GM12872 (cell line): ENCODE results near the gene DHCR7.

Experiments used
- CTCF ChIP-seq: IDR thresholded peaks from 3 replicates; pipeline ENCODE4 v1.5.1; 2011; ENCODE audit warnings: low read depth, mild to moderate bottlenecking, low read length, moderate library complexity; ENCODE audit not compliant: insufficient read depth

Gene DHCR7

GRCh38 chr11:71410363-71410966, 37.7 kb downstream of the DHCR7 start:
- no peak for TF ChIP-seq CTCF

GRCh38 chr11:71408826-71409225, 39.4 kb downstream of the DHCR7 start:
- no peak for TF ChIP-seq CTCF

- no peak for TF ChIP-seq CTCF
Measured at GRCh38 chr11:71407356-71407755, 40.8 kb downstream of the DHCR7 start.

- TF ChIP-seq CTCF = no peak
Measured at GRCh38 chr11:71406681-71407080, 41.5 kb downstream of the DHCR7 start.

- no peak for TF ChIP-seq CTCF
Measured at GRCh38 chr11:71404209-71404608, 44.0 kb downstream of the DHCR7 start.

GRCh38 chr11:71402878-71403277, 45.3 kb downstream of the DHCR7 start:
- TF ChIP-seq CTCF = no peak

GRCh38 chr11:71400216-71400615, 48.0 kb downstream of the DHCR7 start:
- TF ChIP-seq CTCF = no peak
